K562 (cell line): Measurements from ENCODE around the gene DIP2C. TPM values are rescaled to one million over a fixed set of nuclear protein-coding genes. Genes with fewer than 3 reads are reported as not detected.

Experiments
- ATAC-seq: fragments of 200-7000 bp; cut with Tn5 transposase; 3 replicates; pipeline ENCODE4 v1.9.1; 2020; ENCODE audit warnings: moderate library complexity
- BruUV-seq: library from RNA; stranded (reverse); fragments of 400-500 nt; replicated peaks from 2 replicates; lab custom pipeline; 2021; lab: Mats Ljungman, UMichigan
- CTCF ChIA-PET: fragments of 300-600 bp; formaldehyde crosslinking; extraction: SDS; loops from one replicate; lab custom pipeline; 2021; ENCODE audit warnings: low intra/inter-chr PET ratio; lab: Yijun Ruan, JAX
- POLR2A ChIA-PET: fragments of 300-600, 350-650 bp; sonication (Branson Sonifier 250); formaldehyde crosslinking; extraction: SDS; loops from one replicate; lab custom pipeline; 2021; ENCODE audit warnings: antibody characterized with exemption, inconsistent platforms; lab: Yijun Ruan, JAX
- DNase-seq, 4 experiments: peaks; one replicate each; pipeline versions ENCODE4 v3.0.0 to v3.0.0-alpha.2; 2011 to 2018; ENCODE audit warnings: low spot score in 3 of 4, mixed read lengths in 3 of 4; ENCODE audit errors: extremely low read depth in 1 of 4
- FAIRE-seq: peaks from 2 replicates; lab custom pipeline; 2011; peaks lifted over from hg19 to GRCh38; lab: Jason Lieb, UNC
- H2AFZ ChIP-seq: 2 replicates; pipeline ENCODE4 v1.6.0; 2011; ENCODE audit warnings: low read depth, low read length, control low read depth, inconsistent platforms
- H3K27ac ChIP-seq: fragments of 200-600 bp; 3 replicates; pipeline ENCODE4 v1.8.0; 2011; ENCODE audit warnings: low read depth, mild to moderate bottlenecking, control low read depth, inconsistent platforms, low read length, moderate library complexity, mixed read lengths; ENCODE audit errors: extremely low read depth
- H3K27me3 ChIP-seq, 2 experiments: fragments of 300-600 bp in 1 of 2; 2 replicates in 1 of 2; 3 replicates in 1 of 2; pipeline versions ENCODE4 v1.6.0 to v1.8.0; 2011; ENCODE audit warnings: inconsistent platforms in 2 of 2, low read length in 2 of 2, mild to moderate bottlenecking in 1 of 2, mixed read lengths in 1 of 2, moderate library complexity in 1 of 2; ENCODE audit not compliant: control insufficient read depth in 2 of 2, insufficient read depth in 2 of 2
- H3K36me3 ChIP-seq: fragments of 300-600 bp; 3 replicates; pipeline ENCODE4 v1.8.0; 2011; ENCODE audit warnings: mild to moderate bottlenecking, low read length, inconsistent platforms; ENCODE audit not compliant: control insufficient read depth, insufficient read depth
- H3K4me1 ChIP-seq, 2 experiments: fragments of 200-600 bp in 1 of 2; replicated peaks in 1 of 2; 2 replicates in 1 of 2; 3 replicates in 1 of 2; pipeline versions ENCODE4 v1.5.1 to v1.8.0; 2011; ENCODE audit warnings: inconsistent platforms in 2 of 2, low read length in 2 of 2, mild to moderate bottlenecking in 1 of 2, mixed read lengths in 1 of 2, moderate library complexity in 1 of 2; ENCODE audit not compliant: control insufficient read depth in 2 of 2, insufficient read depth in 2 of 2
- H3K4me2 ChIP-seq: 2 replicates; pipeline ENCODE4 v1.6.1; 2011; ENCODE audit warnings: low read length, control low read depth, inconsistent platforms, mixed read lengths; ENCODE audit not compliant: insufficient read depth
- H3K4me3 ChIP-seq: fragments of 200-600 bp; sonication (generic), shearing (Covaris generic); 2 replicates; pipeline ENCODE4 v1.5.1; 2016; ENCODE audit warnings: control low read depth, inconsistent platforms
- H3K79me2 ChIP-seq: fragments of 200-600 bp; 3 replicates; pipeline ENCODE4 v1.8.0; 2011; ENCODE audit warnings: low read length, inconsistent platforms; ENCODE audit not compliant: control insufficient read depth, insufficient read depth
- H3K9ac ChIP-seq, 2 experiments: 2 replicates each; pipeline versions ENCODE4 v1.6.0 to v1.6.1; 2011; ENCODE audit warnings: low read depth in 2 of 2, low read length in 2 of 2, control low read depth in 1 of 2, inconsistent platforms in 1 of 2, mild to moderate bottlenecking in 1 of 2, mixed read lengths in 1 of 2; ENCODE audit not compliant: insufficient read depth in 1 of 2
- H3K9me1 ChIP-seq: one replicate; pipeline ENCODE4 v1.6.0; 2011; ENCODE audit warnings: inconsistent platforms, mild to moderate bottlenecking, low read length, moderate library complexity; ENCODE audit not compliant: control insufficient read depth, insufficient read depth
- H3K9me3 ChIP-seq: replicated peaks from 2 replicates; pipeline ENCODE4 v1.5.1; 2011; ENCODE audit warnings: low read depth, low read length, inconsistent platforms; ENCODE audit not compliant: control insufficient read depth, insufficient read depth
- H4K20me1 ChIP-seq: replicated peaks from 2 replicates; pipeline ENCODE4 v1.6.1; 2011; ENCODE audit warnings: low read length, inconsistent platforms, mixed read lengths; ENCODE audit not compliant: control insufficient read depth, insufficient read depth
- ARID1B ChIP-seq: fragments of 450-650 bp; IDR thresholded peaks from 2 replicates; pipeline ENCODE4 v1.6.1; 2016; ENCODE audit warnings: antibody characterized with exemption, mild to moderate bottlenecking, inconsistent platforms
- DEAF1 ChIP-seq: fragments of 450-650 bp; formaldehyde crosslinking; IDR thresholded peaks from 2 replicates; pipeline ENCODE4 v1.4.0; 2020; ENCODE audit warnings: mild to moderate bottlenecking, moderate library complexity
- ILF3 ChIP-seq: fragments of 450-650 bp; IDR thresholded peaks from 2 replicates; pipeline ENCODE4 v1.6.1; 2018; ENCODE audit warnings: antibody characterized with exemption, mild to moderate bottlenecking, moderate library complexity, borderline replicate concordance
- PBX2 ChIP-seq, 2 experiments: IDR thresholded peaks in 1 of 2; conservative IDR thresholded peaks in 1 of 2; 2 replicates each; pipeline ENCODE4 v1.6.1; 2016; ENCODE audit warnings: low read depth in 2 of 2, mild to moderate bottlenecking in 1 of 2, missing compliant biosample characterization in 1 of 2, missing genetic modification characterization in 1 of 2, moderate library complexity in 1 of 2
- PURB ChIP-seq: sonication (generic); formaldehyde crosslinking; IDR thresholded peaks from 2 replicates; pipeline ENCODE4 v1.9.0; 2021; ENCODE audit warnings: low read depth, mild to moderate bottlenecking, missing genetic modification reagents
- ZBTB8A ChIP-seq: fragments of 450-650 bp; IDR thresholded peaks from 2 replicates; pipeline ENCODE4 v1.6.1; 2018; ENCODE audit warnings: mild to moderate bottlenecking, moderate library complexity; ENCODE audit not compliant: partially characterized antibody
- ZNF24 ChIP-seq: fragments of 450-650 bp; IDR thresholded peaks from 2 replicates; pipeline ENCODE4 v1.6.1; 2016
- ZNF253 ChIP-seq: fragments of 250-450 bp; sonication (Bioruptor Pico); conservative IDR thresholded peaks from 2 replicates; pipeline ENCODE4 v1.6.1; 2021; ENCODE audit warnings: mild to moderate bottlenecking
- ZNF431 ChIP-seq: sonication (generic); formaldehyde crosslinking; IDR thresholded peaks from 2 replicates; pipeline ENCODE4 v1.8.0; 2022; ENCODE audit warnings: mild to moderate bottlenecking, missing genetic modification reagents
- ZNF444 ChIP-seq: fragments of 250-450 bp; sonication (Bioruptor Pico); IDR thresholded peaks from 2 replicates; pipeline ENCODE4 v1.4.0; 2020; ENCODE audit warnings: mild to moderate bottlenecking, moderate library complexity
- WGBS: fragments of 100-300 bp; shearing (Covaris generic); methylation state at CpG from one replicate; pipeline ENCODE4 v1.1.6; 2016; ENCODE audit warnings: low coverage, mixed read lengths; ENCODE audit not compliant: insufficient coverage; ENCODE audit errors: missing lambda C conversion rate; 5-methylcytosine and 5-hydroxymethylcytosine counted together
- in situ Hi-C: fragments of 300-500 bp; cut with MboI; formaldehyde crosslinking; loops from 4 replicates; pipeline ENCODE4 v1.15.0; 2018; ENCODE audit warnings: inconsistent platforms, mixed read lengths
- intact Hi-C: fragments of 100-400 bp; cut with micrococcal nuclease; formaldehyde crosslinking; loops from 2 replicates; pipeline ENCODE4 v1.14.2; 2022
- polyA plus RNA-seq, 8 experiments: library from polyadenylated mRNA; depleted of rRNA in 4 of 8; stranded (reverse) in 5 of 8; unstranded in 3 of 8; fragments of >200 nt; fragmentation: Nextera tagmentation in 2 of 8; fragmentation: Illumina TruSeq in 1 of 8; extraction: Ambion mirVana in 2 of 8; extraction: Trizol in 1 of 8; gene quantifications; 2 replicates each; pipeline versions ENCODE4 v1.2.1 to v1.2.3, GENCODE V29; 2011 to 2014; ENCODE audit warnings: inconsistent platforms in 1 of 8, missing spikeins in 1 of 8
- total RNA-seq, 7 experiments: library from RNA; depleted of rRNA in 6 of 7; stranded (reverse); fragments of >200 nt in 6 of 7; fragmentation: Illumina TruSeq in 2 of 7; extraction: Trizol in 2 of 7; gene quantifications; 2 replicates each; pipeline versions ENCODE4 v1.2.1 to v1.2.3, GENCODE V29; 2011 to 2021; ENCODE audit warnings: low replicate concordance in 1 of 7
- TF ChIP-seq, protein P1 (sequence below): sonication (generic); formaldehyde crosslinking; IDR thresholded peaks from 2 replicates; pipeline ENCODE4 v1.8.0; 2022; ENCODE audit warnings: mild to moderate bottlenecking, missing genetic modification reagents

DIP2C gene
- total and polyA plus RNA-seq, 9 of the 15 experiments (the other 6 are each of a cell fraction or from before 2014, with no cell fraction given), result 0.01 TPM; not detected in 8

- no peak for TF ChIP-seq DEAF1 (CRISPR knock-in tag)
Measured at GRCh38 chr10:581776-582330, 107.6 kb downstream of the DIP2C start (continued).

GRCh38 chr10:580778-581177 lies 108.7 kb downstream of the DIP2C start:
- peaks cover 10% of the 10 kb centered on the region; the same call in 1 of the 2 replicates for H3K9me3 ChIP-seq
- no peaks in the 10 kb centered on the region for H3K9me1 ChIP-seq
- H4K20me1 ChIP-seq, result no peaks in the 10 kb centered on the region; the same call in 1 of the 2 replicates
- CTCF ChIA-PET, result no interaction called here
- no peaks in the 10 kb centered on the region for H3K36me3 ChIP-seq
- H3K27me3 ChIP-seq, result peaks cover 11 to 29% of the 10 kb centered on the region in 2 experiments; a peak in 4 of 5 replicates
- no peak overlapping the region for H3K4me3 ChIP-seq
- POLR2A ChIA-PET, result no interaction called here
- FAIRE-seq (no peak), DNase-seq (no peak), ATAC-seq (no peak)
- no peaks in the 10 kb centered on the region for H3K79me2 ChIP-seq
- no peak overlapping the region for H3K4me2 ChIP-seq
- no peak overlapping the region for H3K27ac ChIP-seq
- no TSS peak for BruUV-seq
- intact Hi-C loops (no loop called here), in situ Hi-C loops (no loop called here)
- WGBS, result 0% methylated on average over 6 of the region's 6 CpGs
- no peaks in the 10 kb centered on the region for H3K4me1 ChIP-seq
- H2AFZ ChIP-seq, result no peak overlapping the region
- no peak overlapping the region for H3K9ac ChIP-seq
- TF ChIP-seq, protein P1, sequence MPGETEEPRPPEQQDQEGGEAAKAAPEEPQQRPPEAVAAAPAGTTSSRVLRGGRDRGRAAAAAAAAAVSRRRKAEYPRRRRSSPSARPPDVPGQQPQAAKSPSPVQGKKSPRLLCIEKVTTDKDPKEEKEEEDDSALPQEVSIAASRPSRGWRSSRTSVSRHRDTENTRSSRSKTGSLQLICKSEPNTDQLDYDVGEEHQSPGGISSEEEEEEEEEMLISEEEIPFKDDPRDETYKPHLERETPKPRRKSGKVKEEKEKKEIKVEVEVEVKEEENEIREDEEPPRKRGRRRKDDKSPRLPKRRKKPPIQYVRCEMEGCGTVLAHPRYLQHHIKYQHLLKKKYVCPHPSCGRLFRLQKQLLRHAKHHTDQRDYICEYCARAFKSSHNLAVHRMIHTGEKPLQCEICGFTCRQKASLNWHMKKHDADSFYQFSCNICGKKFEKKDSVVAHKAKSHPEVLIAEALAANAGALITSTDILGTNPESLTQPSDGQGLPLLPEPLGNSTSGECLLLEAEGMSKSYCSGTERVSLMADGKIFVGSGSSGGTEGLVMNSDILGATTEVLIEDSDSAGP (CRISPR knock-in tag), result no peak
- TF ChIP-seq ARID1B (no peak), ILF3 (no peak), ZNF24 (no peak), ZNF444 (no peak), ZNF431 (CRISPR knock-in tag) (no peak), PURB (CRISPR knock-in tag) (no peak), PBX2 (CRISPR knock-in tag; IDR thresholded peaks at IDR 0.05; ENCODE audit: low read depth) (no peak), PBX2 (tag; conservative IDR thresholded peaks at IDR 0.05; ENCODE audit: low read depth) (no peak), ZNF253 (CRISPR knock-in tag) (no peak), ZBTB8A (no peak)
